Measurements from ENCODE around the gene SNED1.

SNED1 gene

GRCh38 chr2:240960309-240960970 is 38.0 kb upstream of the SNED1 start:
- DNase-seq (ENCODE audit: low read depth, low spot score): peak; percentile 74

DNA sequence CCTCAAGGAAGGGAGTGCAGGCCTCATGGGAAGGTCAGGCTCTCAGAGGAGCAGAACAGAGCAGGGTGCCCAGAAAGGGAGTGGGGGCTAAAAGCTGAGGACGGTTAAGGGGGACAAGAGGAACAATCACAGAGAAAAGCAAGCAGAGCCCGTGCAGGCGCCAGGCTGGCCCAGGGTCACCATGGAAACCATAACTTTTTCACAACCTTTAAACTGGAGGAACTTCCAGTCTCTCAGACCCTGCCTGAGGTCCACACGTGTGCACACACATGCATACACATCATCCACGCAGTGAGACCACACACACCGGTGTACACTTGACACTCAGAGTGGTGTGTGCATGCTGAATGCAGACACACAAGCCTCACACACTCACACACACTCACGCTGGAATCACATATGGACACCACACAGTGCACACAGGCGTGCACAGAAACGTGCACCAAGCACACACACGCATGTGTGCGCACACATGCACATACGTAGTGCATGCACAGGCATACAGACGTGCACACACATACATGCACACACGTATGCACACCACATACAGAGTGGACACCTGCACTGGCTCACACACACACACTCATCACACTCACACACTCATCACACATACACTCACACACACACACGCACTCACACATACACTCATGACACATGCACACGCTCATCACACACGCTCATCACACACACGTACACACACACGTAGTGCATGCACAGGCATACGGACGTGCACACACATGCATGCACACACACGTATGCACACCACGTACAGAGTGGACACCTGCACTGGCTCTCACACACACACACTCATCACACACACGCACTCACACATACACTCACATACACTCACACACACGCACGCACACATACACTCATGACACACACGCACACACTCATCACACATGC is 37.2 kb upstream of the SNED1 start:
- peak; percentile 57 for DNase-seq (ENCODE audit: low read depth, low spot score)

DNA sequence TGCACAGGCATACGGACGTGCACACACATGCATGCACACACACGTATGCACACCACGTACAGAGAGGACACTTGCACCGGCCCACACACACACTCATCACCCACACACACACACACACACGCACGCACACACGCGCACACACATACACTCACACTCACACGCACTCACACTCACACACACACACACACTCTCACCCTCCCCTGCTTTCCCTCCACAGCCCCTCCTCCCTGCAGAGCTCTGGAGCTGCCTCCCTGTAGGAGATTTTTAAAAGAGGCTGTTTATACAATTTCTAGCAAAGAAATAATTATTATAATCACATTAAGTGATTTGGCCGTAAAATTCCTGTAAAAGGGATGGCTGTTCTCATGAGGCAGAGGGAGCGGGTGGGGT is 36.5 kb upstream of the SNED1 start:
- DNase-seq (ENCODE audit: low read depth, low spot score): no peak

- peak; percentile 98 for DNase-seq (ENCODE audit: low read depth, low spot score)
Measured at GRCh38 chr2:240962300-240963064, 35.9 kb upstream of the SNED1 start.

GRCh38 chr2:240963065-240963867 is 35.2 kb upstream of the SNED1 start:
- no peak for DNase-seq (ENCODE audit: low read depth, low spot score)

- DNase-seq (ENCODE audit: low read depth, low spot score): no peak
Measured at GRCh38 chr2:240963868-240964703, 34.3 kb upstream of the SNED1 start.

DNA sequence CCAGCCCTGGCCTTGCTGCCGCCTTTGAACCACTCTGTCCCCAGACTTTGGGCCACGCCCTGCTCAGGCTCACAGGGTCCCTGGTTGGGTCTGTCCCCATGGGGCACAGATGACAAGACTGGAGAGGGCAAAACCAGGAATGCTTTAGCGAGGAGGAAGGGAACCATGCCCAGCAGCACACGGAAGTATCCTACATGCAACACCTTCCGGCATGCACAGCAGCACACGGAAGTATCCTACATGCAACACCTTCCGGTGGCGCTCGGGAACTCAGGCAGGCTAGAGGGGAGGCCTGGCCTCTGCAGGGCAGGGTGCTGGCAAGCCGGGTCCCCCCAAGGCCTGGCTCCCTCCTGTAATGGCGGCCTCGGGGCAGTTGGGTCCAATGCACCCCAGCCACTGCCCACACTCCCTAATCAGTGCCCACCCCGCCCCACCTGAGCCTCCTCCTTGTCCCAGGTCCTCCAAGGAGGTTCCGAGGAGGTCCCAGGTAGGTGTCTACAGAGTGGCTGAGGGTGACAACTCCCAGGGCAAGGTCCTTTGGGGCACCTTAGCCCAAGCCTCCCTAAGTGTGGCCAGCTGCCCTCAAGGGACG is 33.6 kb upstream of the SNED1 start:
- DNase-seq (ENCODE audit: low read depth, low spot score): no peak

DNA sequence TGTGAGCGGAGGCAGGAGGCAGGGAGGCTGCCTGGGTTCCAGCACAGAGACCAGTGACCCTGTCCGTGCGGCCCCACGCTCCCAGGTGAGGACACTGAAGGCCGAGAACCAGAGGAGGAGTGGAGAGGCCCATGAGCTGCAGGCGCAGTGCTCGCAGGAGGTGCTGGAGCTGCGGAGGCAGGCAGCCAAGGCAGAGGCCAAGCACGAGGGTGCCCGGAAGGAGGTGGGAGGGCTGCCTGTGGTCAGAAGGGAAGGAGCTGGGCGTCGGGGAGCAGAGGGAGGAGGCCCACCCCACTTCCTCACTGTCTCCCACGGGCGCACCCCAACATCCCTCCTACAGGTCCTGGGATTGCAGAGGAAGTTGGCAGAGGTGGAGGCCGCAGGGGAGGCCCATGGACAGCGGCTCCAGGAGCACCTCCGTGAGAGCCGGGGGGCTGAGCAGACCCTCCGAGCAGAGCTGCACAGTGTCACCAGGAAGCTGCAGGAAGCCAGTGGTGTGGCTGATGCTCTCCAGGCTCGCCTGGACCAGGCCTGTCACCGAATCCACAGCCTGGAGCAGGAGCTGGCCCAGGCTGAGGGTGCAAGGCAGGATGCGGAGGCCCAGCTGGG is 33.0 kb upstream of the SNED1 start:
- no peak for DNase-seq (ENCODE audit: low read depth, low spot score)

DNA sequence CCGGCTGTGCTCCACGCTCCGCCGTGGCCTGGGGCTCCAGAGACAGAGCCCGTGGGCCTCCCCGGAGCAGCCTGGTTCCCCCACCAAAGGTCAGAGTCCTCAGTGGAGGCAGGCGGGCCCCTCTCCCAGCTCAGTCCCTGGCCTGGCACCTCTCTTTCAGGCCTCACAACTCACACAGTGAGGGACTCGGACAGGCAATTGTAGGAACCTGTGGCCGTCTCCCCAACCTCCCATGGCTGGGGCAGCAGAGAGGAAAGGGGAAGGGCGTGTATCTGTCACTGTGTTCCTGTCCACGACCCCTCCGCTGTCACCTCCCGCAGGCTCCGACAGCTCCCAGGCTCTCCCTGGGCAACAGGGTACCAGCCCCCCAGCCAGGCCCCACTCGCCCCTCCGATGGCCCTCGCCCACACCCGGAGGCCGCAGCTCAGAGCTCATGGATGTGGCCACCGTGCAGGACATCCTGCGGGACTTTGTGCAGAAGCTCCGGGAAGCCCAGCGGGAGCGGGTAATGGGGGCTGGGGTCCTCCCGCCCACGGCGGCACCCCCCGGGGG is 32.4 kb upstream of the SNED1 start:
- DNase-seq (ENCODE audit: low read depth, low spot score): no peak

DNA sequence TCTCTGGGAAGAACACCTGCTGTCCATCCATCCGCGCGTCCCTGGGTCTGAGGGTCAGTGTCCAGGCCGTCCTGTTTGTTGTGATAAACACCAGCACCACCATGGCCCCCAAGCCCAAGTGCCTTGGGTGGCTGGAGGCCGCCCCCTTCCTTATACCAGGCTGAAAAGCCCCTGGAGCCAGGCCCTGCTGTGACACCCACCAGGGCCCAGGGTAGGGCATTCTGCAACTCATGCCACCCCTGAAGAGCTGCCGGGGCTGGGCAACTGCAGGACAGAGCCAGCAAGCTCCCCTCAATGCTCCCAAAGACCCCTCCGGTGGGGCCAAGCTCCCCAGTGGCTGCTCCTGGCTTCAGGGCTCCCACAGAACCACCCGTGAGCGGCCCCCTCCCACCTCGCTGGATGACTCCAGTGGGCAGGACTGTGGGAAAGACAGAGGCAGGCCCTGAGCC is 31.9 kb upstream of the SNED1 start:
- no peak for DNase-seq (ENCODE audit: low read depth, low spot score)

DNA sequence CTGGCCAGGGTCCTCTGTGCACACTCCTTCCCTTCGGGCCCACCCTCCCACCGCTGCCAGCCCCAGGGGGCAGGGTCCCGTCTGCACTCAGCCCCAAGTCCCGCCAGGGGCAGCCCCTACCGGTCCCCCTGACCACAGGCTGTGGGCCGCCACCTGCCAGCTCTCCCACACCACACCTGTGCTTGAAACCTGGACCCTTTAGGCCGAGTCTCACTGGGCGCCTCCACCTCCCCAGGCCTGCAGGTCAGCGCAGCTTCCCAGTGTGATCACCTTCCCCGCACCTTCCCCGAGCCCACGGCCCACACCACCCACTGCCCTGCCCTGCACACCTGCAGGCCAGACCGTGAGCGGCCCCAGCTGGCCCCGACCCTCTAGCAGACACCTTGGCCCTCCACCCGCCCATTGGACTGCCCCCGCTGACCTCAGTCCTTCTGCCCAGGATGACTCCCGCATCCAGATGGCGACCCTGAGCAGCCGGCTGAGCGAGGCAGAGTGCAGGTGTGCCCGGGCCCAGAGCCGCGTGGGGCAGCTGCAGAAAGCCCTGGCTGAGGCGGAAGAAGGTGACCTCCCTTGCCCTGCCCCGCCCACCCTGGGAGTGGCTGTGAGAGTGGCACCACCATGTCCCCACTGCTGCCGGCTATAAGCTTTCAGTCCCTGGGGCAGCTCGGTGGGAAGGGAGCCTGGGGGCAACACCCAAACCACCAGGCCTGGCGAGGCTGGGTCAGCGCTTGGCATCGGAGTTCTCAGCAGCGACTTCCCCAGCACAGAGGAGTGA is 31.3 kb upstream of the SNED1 start:
- no peak for DNase-seq (ENCODE audit: low read depth, low spot score)

GRCh38 chr2:240967681-240968621 is 30.5 kb upstream of the SNED1 start:
- no peak for DNase-seq (ENCODE audit: low read depth, low spot score)

DNA sequence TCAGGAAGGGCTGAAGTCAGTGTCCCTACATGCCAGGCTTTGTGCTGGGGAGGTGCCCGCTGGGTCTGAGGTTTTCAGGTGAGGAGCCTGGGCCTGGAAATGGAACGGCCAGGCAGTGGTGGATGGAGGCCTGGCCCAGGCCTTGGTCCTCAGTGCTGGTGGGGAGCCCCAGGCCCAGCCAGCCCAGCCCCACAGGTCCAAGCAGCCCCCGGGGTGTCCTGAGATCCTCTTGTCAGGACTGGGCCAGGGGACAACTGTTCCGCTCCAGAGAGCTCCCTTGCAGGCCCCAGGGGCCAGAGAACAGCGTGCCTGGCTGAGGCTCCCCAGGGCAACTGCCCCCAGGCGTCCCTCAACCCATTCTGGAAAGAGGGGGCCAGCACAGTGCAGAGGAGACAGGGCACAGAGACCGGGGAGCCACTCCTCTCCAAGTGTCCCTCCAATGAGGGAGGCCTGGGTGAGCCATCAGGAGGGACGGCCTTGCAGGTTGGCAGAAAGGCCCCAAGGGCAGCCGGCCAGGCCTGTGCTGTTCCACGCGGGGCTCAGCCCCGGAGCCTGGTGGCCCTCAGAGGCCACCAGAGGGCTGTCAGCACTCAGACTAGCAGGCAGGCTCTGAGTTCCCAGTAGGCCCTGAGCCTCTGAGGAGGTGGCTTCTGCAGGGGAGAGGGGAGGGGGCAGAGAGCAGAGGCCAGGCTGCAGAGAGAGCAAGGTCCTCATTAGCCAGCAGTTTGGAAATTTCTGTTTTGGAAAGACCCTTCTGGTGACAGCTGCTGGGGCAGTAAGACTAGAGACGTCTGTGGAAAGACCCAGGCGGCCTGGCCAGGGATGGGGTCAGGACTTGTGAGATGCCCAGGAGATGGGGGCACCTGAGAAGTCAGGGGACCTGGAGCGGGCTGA is 29.4 kb upstream of the SNED1 start:
- no peak for DNase-seq (ENCODE audit: low read depth, low spot score)

- DNase-seq (ENCODE audit: low read depth, low spot score): no peak
Measured at GRCh38 chr2:240970104-240970503, 28.3 kb upstream of the SNED1 start.

DNA sequence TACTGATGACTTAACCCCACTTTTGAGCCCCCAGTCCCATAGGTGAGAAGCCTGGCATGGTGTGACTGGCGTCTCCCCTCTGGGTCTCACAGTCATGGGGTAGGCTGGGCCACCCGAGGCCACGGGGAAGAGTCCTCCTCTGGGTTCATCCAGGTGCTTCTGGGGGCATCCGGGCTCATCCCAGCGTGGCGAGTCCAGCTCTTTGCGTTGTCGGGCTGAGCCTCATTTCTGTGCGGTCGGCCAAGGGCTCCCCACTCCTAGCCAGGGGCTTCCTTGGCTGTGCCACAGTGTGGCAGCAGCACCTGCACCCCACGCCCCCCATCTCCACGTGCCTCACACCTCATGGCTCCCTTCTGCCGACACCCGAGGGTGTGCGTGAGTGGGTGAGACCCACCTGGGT is 27.6 kb upstream of the SNED1 start:
- DNase-seq (ENCODE audit: low read depth, low spot score): no peak

DNA sequence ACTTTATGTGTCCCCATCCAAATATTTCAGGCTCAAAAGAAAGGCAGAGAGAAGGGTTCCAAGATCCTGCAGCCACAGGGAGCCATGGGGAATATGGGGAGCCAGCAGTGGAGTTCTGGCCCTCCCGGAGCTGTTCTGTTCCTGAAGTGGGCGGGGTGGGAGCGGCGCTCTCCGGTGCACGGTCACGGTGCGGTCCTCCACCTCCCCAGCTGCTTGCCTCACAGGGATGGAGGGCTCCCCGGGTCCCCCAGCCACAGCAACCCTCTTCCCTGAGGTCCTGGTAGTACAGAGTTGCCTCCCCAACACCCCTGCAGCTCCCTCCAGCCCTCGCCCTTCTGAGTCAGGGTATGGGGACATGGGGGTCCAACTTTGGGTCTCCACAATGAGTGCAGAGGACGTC is 26.2 kb upstream of the SNED1 start:
- no peak for DNase-seq (ENCODE audit: low read depth, low spot score)
